NK-92 (cell line): ENCODE measurements around the gene CD7.
"Not testable (repeated sequence)": the region's sequence is repeated elsewhere in the genome, so short reads cannot be mapped to it uniquely, and the experiment has no call there.

Experiments used
- DNase-seq: peaks from one replicate; lab custom pipeline; 2025; ENCODE audit not compliant: unreplicated experiment; lab: John Stamatoyannopoulos, UW

The CD7 gene

GRCh38 chr17:82317394-82318168, at the start of gene CD7:
TSS of gene CD7 (minus strand) at chr17:82317608. CDS start at chr17:82317495, 113 bp downstream.
- no peak for DNase-seq

GRCh38 chr17:82366749-82367148, 49.3 kb upstream of the CD7 start:
- no peak for DNase-seq

DNA sequence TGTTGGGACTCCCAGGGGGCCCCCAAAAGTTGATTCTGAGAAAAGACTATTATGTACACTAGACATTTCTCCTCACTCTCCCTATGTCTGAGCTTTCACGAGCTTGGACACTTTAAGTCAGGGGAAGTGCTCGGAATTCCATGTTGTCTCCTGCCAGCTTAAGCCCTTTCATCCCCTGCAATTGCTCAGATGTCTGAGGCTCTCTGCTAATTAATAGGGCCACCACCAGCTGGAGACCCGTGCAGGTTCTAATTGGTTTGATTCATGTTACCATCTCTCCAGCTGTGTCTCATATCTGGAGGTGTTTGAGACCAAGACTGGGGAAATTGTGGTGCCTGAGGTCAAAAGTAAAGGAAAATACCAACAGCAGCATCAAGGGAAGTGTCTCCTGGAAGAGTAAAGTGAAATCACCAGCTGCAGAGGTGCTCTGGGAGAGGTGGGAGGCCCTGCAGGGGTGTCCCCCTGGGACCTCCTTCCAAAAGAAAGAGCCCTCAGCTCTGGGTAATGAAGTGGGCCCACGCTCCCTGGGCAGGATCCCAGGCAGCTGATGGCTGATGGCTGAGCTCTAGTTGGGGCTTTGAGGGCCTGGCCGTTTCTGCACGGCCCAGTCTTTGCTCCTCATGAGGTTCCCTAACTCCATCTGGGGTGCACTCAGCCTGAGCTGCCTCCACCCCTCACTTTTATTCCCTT, 48.3 kb upstream of the CD7 start:
- no peak for DNase-seq

- DNase-seq: no peak
Measured at GRCh38 chr17:82361885-82362633, 44.7 kb upstream of the CD7 start.

DNA sequence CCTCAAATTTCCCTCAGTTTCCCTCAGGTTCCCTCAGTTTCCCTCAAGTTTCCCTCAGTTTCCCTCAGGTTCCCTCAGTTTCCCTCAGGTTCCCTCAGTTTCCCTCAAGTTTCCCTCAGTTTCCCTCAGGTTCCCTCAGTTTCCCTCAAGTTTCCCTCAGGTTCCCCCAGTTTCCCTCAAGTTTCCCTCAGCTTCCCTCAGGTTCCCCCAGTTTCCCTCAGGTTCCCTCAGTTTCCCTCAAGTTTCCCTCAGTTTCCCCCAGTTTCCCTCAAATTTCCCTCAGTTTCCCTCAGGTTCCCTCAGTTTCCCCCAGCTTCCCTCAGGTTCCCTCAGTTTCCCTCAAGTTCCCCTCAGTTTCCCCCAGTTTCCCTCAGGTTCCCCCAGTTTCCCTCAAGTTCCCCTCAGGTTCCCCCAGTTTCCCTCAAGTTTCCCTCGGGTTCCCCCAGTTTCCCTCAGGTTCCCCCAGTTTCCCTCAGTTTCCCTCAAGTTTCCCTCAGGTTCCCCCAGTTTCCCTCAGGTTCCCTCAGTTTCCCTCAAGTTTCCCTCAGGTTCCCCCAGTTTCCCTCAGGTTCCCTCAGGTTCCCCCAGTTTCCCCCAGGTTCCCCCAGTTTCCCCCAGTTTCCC, 42.2 kb upstream of the CD7 start:
- not testable (repeated sequence) for DNase-seq

DNA sequence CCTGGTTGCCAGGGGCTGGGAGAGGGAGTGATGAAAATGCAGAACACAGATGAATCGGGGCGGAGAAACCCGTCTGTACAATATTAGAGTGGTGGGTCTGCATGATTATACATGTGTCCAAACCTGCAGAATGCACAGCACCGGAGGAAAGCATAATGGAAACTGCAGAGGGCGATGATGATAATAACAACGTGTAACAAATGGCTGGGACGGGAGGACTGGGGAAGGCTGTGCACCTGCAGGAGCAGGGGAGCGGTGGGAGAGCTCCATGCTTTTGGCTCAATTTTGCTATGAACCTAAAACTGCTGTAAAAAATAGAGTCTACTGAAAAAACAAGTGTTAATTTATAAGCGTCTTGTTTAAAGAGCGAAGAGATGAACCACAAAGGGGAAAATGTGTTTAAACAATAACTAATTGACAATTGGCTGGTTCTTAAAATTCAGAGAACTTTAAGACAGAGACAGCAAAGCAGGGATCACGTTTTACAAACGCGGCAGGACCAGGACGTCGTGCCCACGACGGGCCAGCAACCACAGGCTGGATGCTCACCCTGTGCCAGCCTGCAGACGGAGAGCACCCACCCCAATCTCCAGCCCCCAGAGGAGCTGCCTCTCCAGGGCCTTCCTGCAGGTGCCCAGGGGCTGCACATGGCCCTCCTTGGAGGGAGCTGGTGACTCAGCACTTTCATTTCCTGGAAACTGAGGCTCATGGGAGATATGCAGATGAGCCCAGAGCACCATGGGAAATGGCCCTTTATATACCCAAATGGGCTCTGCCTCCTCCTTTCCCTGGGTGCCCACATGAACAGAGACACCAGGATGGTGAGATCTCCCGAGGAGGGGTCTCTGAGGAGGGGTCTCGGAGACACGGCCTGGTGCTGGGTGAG, 41.3 kb upstream of the CD7 start, which contains the start of gene TEX19:
TEX19 (plus strand) TSS at position 783 of the 886 bp plus-strand sequence. CDS start 2,904 bp downstream, outside the sequence.
- DNase-seq: no peak

- no peak for DNase-seq
Measured at GRCh38 chr17:82357394-82357793, 40.0 kb upstream of the CD7 start.

DNA sequence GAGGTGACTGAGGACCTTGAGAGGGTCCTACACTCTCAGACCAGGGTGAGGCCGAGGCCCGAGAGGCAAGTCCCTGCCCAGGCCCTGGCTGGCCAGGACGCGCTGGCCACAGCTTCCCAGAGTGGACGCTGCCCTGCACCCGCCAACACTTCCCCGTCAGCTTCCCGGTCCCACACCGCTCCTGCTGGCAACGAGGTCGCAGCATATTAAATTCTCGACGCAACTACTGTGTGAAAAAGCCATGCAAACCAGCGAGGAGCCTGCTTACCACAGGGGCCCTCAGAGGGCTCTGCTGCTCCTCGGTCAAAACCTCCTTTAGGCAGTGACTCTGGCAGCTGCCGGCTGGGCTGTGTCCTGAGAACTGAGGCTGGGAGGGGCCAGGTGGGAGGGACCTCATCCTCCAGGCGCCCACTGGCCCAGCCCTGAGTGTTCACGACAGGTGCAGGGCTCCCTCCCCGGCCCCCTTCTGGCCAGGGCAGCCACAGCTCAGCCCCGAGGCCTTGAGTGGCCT, 39.5 kb upstream of the CD7 start:
- DNase-seq: no peak

GRCh38 chr17:82355770-82356427, 38.5 kb upstream of the CD7 start:
- DNase-seq: no peak

DNA sequence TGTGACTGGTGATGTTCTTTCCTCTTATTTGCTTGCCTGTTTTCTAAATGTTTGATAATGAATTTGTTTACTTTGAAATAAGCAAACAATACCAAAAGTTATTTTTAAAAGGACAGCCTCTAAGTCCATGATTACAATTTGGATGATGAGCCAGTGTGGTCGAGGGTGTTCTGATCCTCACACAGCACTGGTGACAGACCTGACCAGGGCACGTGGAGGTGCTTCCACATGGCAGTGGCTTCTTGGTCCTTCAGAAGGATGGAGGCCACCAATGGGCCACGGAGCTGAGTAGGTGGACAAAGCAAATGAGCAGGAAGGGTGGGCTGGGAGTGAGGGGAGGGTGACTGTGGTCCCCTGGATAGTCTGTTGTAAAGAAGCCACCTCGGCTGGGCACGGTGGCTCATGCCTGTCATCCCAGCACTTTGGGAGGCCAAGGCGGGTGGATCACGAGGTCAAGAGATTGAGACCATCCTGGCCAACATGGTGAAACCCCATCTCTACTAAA, 37.4 kb upstream of the CD7 start:
- DNase-seq: no peak

- no peak for DNase-seq
Measured at GRCh38 chr17:82353484-82353883, 36.1 kb upstream of the CD7 start.

GRCh38 chr17:82351713-82352488, 34.5 kb upstream of the CD7 start:
- DNase-seq: no peak

- DNase-seq: no peak
Measured at GRCh38 chr17:82351254-82351712, 33.9 kb upstream of the CD7 start.

- DNase-seq: no peak
Measured at GRCh38 chr17:82350182-82351030, 33.0 kb upstream of the CD7 start.

DNA sequence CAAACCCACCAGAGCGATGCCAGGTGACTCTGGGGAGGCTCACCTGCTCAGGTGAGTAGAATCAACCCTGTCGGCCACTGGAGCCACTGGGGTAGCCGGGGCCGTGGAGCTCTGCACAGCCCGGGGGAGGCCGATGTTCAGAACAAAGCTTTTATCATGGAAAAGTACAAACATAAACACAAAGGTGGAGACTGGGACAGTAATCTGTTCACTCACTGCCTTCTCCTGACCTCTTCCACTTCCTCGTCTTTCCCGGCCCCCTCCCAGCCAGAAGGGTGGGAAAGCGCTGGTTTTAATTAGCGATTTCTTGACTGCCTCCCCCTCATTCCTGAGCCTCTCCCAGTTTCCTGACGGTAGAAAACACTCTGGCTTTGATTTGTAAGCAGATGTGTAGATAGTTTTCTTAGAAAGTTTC, 31.9 kb upstream of the CD7 start:
- DNase-seq: no peak

- DNase-seq: no peak
Measured at GRCh38 chr17:82348866-82349265, 31.5 kb upstream of the CD7 start.

- no peak for DNase-seq
Measured at GRCh38 chr17:82348434-82348833, 31.0 kb upstream of the CD7 start.
